HUES64 (cell line): Measurements from ENCODE around the gene ZC2HC1C.

Experiments used
- H3K27ac ChIP-seq: 2 replicates; pipeline ENCODE4 v1.7.0; 2013; ENCODE audit warnings: low read depth, low read length, inconsistent platforms
- H3K27me3 ChIP-seq: 2 replicates; pipeline ENCODE4 v1.6.1; 2013; ENCODE audit warnings: mild to moderate bottlenecking, low read length; ENCODE audit not compliant: insufficient read depth
- H3K36me3 ChIP-seq: 2 replicates; pipeline ENCODE4 v1.6.1; 2013; ENCODE audit warnings: mild to moderate bottlenecking, low read length; ENCODE audit not compliant: insufficient read depth
- H3K4me1 ChIP-seq: 2 replicates; pipeline ENCODE4 v1.6.1; 2013; ENCODE audit warnings: mild to moderate bottlenecking, low read length, moderate library complexity; ENCODE audit not compliant: insufficient read depth
- H3K4me3 ChIP-seq: 2 replicates; pipeline ENCODE4 v1.5.1; 2013; ENCODE audit warnings: mild to moderate bottlenecking, low read length, moderate library complexity
- H3K9ac ChIP-seq: 2 replicates; pipeline ENCODE4 v1.6.1; 2013; ENCODE audit warnings: mild to moderate bottlenecking, low read depth, low read length
- H3K9me3 ChIP-seq: 2 replicates; pipeline ENCODE4 v1.6.1; 2013; ENCODE audit warnings: low read depth, low read length; ENCODE audit not compliant: insufficient read depth
- WGBS: fragments of 150-250, 120-280 bp; methylation state at CpG from one replicate; pipeline ENCODE4 v1.1.7; 2013; ENCODE audit warnings: missing lambda C conversion rate; 5-methylcytosine and 5-hydroxymethylcytosine counted together

ZC2HC1C gene

GRCh38 chr14:75044752-75045151 lies 24.7 kb upstream of the ZC2HC1C start:
- H3K36me3 ChIP-seq = peaks cover 22% of the 10 kb centered on the region
- WGBS = 99% methylated on average over 8 of the region's 8 CpGs
- H3K27ac ChIP-seq = no peak overlapping the region
- H3K4me1 ChIP-seq = no peaks in the 10 kb centered on the region
- H3K4me3 ChIP-seq = no peak overlapping the region
- H3K27me3 ChIP-seq = no peaks in the 10 kb centered on the region
- no peak overlapping the region for H3K9ac ChIP-seq
- no peaks in the 10 kb centered on the region for H3K9me3 ChIP-seq

GRCh38 chr14:75046275-75046674 lies 23.2 kb upstream of the ZC2HC1C start:
- H3K9me3 ChIP-seq = no peaks in the 10 kb centered on the region
- no peaks in the 10 kb centered on the region for H3K27me3 ChIP-seq
- no peaks in the 10 kb centered on the region for H3K4me1 ChIP-seq
- no peak overlapping the region for H3K9ac ChIP-seq
- H3K4me3 ChIP-seq = no peak overlapping the region
- WGBS = 93% methylated on average over 5 of the region's 5 CpGs
- H3K36me3 ChIP-seq = peaks cover 15% of the 10 kb centered on the region
- no peak overlapping the region for H3K27ac ChIP-seq

- Histone ChIP-seq H3K27me3 (no peaks in the 10 kb centered on the region), H3K36me3 (peaks cover 9% of the 10 kb centered on the region), H3K4me1 (no peaks in the 10 kb centered on the region), H3K9me3 (no peaks in the 10 kb centered on the region), H3K27ac (no peak overlapping the region), H3K4me3 (no peak overlapping the region), H3K9ac (no peak overlapping the region)
- WGBS = 91% methylated on average over 3 of the region's 3 CpGs
These were observed 22.5 kb upstream of the ZC2HC1C start for GRCh38 chr14:75046899-75047298.

GRCh38 chr14:75047506-75047905 lies 21.9 kb upstream of the ZC2HC1C start:
- 90% methylated on average over 4 of the region's 4 CpGs for WGBS
- H3K27me3 ChIP-seq = no peaks in the 10 kb centered on the region
- peaks cover 3% of the 10 kb centered on the region; the same call in 1 of the 2 replicates for H3K36me3 ChIP-seq
- H3K9ac ChIP-seq = no peak overlapping the region
- no peaks in the 10 kb centered on the region for H3K4me1 ChIP-seq
- H3K9me3 ChIP-seq = no peaks in the 10 kb centered on the region
- H3K27ac ChIP-seq = no peak overlapping the region
- H3K4me3 ChIP-seq = no peak overlapping the region

GRCh38 chr14:75048101-75048500 lies 21.3 kb upstream of the ZC2HC1C start:
- H3K4me1 ChIP-seq = no peaks in the 10 kb centered on the region
- no peaks in the 10 kb centered on the region for H3K9me3 ChIP-seq
- no peak overlapping the region for H3K27ac ChIP-seq
- 96% methylated on average over 2 of the region's 2 CpGs for WGBS
- no peak overlapping the region for H3K4me3 ChIP-seq
- H3K9ac ChIP-seq = no peak overlapping the region
- 0 out of 2 replicates have a peak, but pooled peaks cover 2% of the 10 kb centered on the region for H3K36me3 ChIP-seq
- no peaks in the 10 kb centered on the region for H3K27me3 ChIP-seq

- H3K9me3 ChIP-seq = no peaks in the 10 kb centered on the region
- H3K27me3 ChIP-seq = no peaks in the 10 kb centered on the region
- no peak overlapping the region for H3K4me3 ChIP-seq
- 96% methylated on average over 5 of the region's 5 CpGs for WGBS
- H3K36me3 ChIP-seq = 0 out of 2 replicates have a peak, but pooled peaks cover 2% of the 10 kb centered on the region
- H3K4me1 ChIP-seq = no peaks in the 10 kb centered on the region
- H3K9ac ChIP-seq = no peak overlapping the region
- H3K27ac ChIP-seq = no peak overlapping the region
These were observed 20.3 kb upstream of the ZC2HC1C start for GRCh38 chr14:75049136-75049535.

GRCh38 chr14:75049731-75050201 lies 19.7 kb upstream of the ZC2HC1C start:
- H3K27me3 ChIP-seq = no peaks in the 10 kb centered on the region
- H3K27ac ChIP-seq = no peak overlapping the region
- H3K9me3 ChIP-seq = no peaks in the 10 kb centered on the region
- H3K36me3 ChIP-seq = 0 out of 2 replicates have a peak, but pooled peaks cover 7% of the 10 kb centered on the region
- WGBS = 91% methylated on average over 3 of the region's 3 CpGs
- no peaks in the 10 kb centered on the region for H3K4me1 ChIP-seq
- no peak overlapping the region for H3K9ac ChIP-seq
- H3K4me3 ChIP-seq = no peak overlapping the region

GRCh38 chr14:75050852-75051555 lies 18.4 kb upstream of the ZC2HC1C start, which contains the start of gene MLH3:
TSS of gene MLH3 (minus strand) at chr14:75051467. CDS start at chr14:75049655, 1,812 bp downstream.
- H3K4me3 ChIP-seq = peak within 1 kb of the TSS; percentile 70
- H3K9ac ChIP-seq = peak within 1 kb of the TSS; percentile 90
- 0 out of 2 replicates have a peak, but pooled peaks cover 7% of the 10 kb centered on the region for H3K36me3 ChIP-seq
- no peaks in the 10 kb centered on the region for H3K9me3 ChIP-seq
- 1% methylated on average over 59 of the region's 59 CpGs for WGBS
- no peaks in the 10 kb centered on the region for H3K27me3 ChIP-seq
- peak within 1 kb of the TSS; percentile 81 for H3K27ac ChIP-seq
- H3K4me1 ChIP-seq = no peaks in the 10 kb centered on the region

- Histone ChIP-seq H3K4me1 (no peaks in the 10 kb centered on the region), H3K36me3 (0 out of 2 replicates have a peak, but pooled peaks cover 7% of the 10 kb centered on the region), H3K4me3 (peak overlapping the region; percentile 70), H3K9me3 (no peaks in the 10 kb centered on the region), H3K27me3 (no peaks in the 10 kb centered on the region), H3K27ac (no peak overlapping the region), H3K9ac (no peak overlapping the region)
- 41% methylated on average over 3 of the region's 5 CpGs for WGBS
These were observed 17.9 kb upstream of the ZC2HC1C start for GRCh38 chr14:75051556-75051899.

- 0 out of 2 replicates have a peak, but pooled peaks cover 5% of the 10 kb centered on the region for H3K36me3 ChIP-seq
- no peak overlapping the region for H3K9ac ChIP-seq
- H3K27ac ChIP-seq = no peak overlapping the region
- H3K4me3 ChIP-seq = no peak overlapping the region
- H3K4me1 ChIP-seq = no peaks in the 10 kb centered on the region
- WGBS = 96% methylated on average over 4 of the region's 5 CpGs
- no peaks in the 10 kb centered on the region for H3K27me3 ChIP-seq
- H3K9me3 ChIP-seq = no peaks in the 10 kb centered on the region
These were observed 15.8 kb upstream of the ZC2HC1C start for GRCh38 chr14:75053396-75054291.

- 75% methylated on average over 1 of the region's 1 CpG for WGBS
- H3K4me3 ChIP-seq = no peak overlapping the region
- H3K4me1 ChIP-seq = no peaks in the 10 kb centered on the region
- no peak overlapping the region for H3K9ac ChIP-seq
- H3K36me3 ChIP-seq = peaks cover 5% of the 10 kb centered on the region; the same call in 1 of the 2 replicates
- no peaks in the 10 kb centered on the region for H3K9me3 ChIP-seq
- H3K27me3 ChIP-seq = no peaks in the 10 kb centered on the region
- no peak overlapping the region for H3K27ac ChIP-seq
These were observed 15.0 kb upstream of the ZC2HC1C start for GRCh38 chr14:75054421-75054820.
